Ovary (tissue), 9 donors: ENCODE data around the gene WSB1. TPM values are rescaled to one million over a fixed set of nuclear protein-coding genes. Genes with fewer than 3 reads are reported as not detected.

Experiments
- DNase-seq, 5 donors: peaks; one replicate each; pipeline ENCODE4 v3.0.0-alpha.2; 2019 to 2020
- H3K27ac ChIP-seq, 2 donors: fragments of 200-600 bp; one replicate each; pipeline versions ENCODE4 v1.5.1 to v1.8.0; 2019 to 2022
- H3K27me3 ChIP-seq: fragments of 200-600 bp; one replicate; pipeline ENCODE4 v1.8.0; 2022
- H3K36me3 ChIP-seq: fragments of 200-600 bp; sonication (generic); one replicate; pipeline ENCODE4 v1.5.1; 2019
- H3K4me1 ChIP-seq: one replicate; pipeline ENCODE4 v1.8.1; 2013; ENCODE audit warnings: mild to moderate bottlenecking, moderate library complexity; ENCODE audit not compliant: insufficient read depth
- H3K4me3 ChIP-seq: fragments of 200-600 bp; sonication (generic); one replicate; pipeline ENCODE4 v1.5.1; 2017
- H3K9me3 ChIP-seq, 2 donors: fragments of 200-600 bp in 1 of 2; sonication (generic) in 1 of 2; one replicate each; pipeline versions ENCODE4 v1.5.1 to v1.8.1; 2013 to 2019; ENCODE audit warnings: mild to moderate bottlenecking in 1 of 2, moderate library complexity in 1 of 2
- EP300 ChIP-seq: sonication (generic); formaldehyde crosslinking; IDR thresholded peaks from one replicate; pipeline ENCODE4 v1.6.1; 2017; ENCODE audit warnings: antibody characterized with exemption
- POLR2A ChIP-seq: fragments of 450-650 bp; IDR thresholded peaks from one replicate; pipeline ENCODE4 v1.6.1; 2017; ENCODE audit warnings: antibody characterized with exemption, mild to moderate bottlenecking, moderate library complexity
- WGBS, 3 donors: extraction: QIAGEN DNeasy Blood & Tissue Kit in 1 of 3; methylation state at CpG; one replicate each; pipeline versions ENCODE4 v1.1.5 to v1.1.7; 2013 to 2017; 5-methylcytosine and 5-hydroxymethylcytosine counted together
- intact Hi-C, 4 donors: fragments of 100-400 bp; cut with DNase I; formaldehyde crosslinking; loops; one replicate each; pipeline versions ENCODE4 v1.11.0 to v1.15.1; 2022 to 2023
- polyA plus RNA-seq, 2 donors: library from polyadenylated mRNA; stranded (reverse); fragments of 200-250 nt in 1 of 2; fragments of 350-450 nt in 1 of 2; fragmentation: Illumina TruSeq in 1 of 2; extraction: RNeasy Lipid Tissue Mini Kit (QIAGEN cat#74804) in 1 of 2; gene quantifications; one replicate each; pipeline ENCODE4 v1.2.3, GENCODE V29; 2013 to 2014
- total RNA-seq, 7 donors: library from RNA; depleted of rRNA in 2 of 7; stranded (reverse); fragments of >200 nt in 2 of 7; fragmentation: NEBNext Ultra II Directional in 3 of 7; extraction: Animal tissue kit (Norgen Biotek cat#: 25700) in 3 of 7; gene quantifications; one replicate each; pipeline versions ENCODE4 v1.1.0 to v1.2.4, GENCODE V29; 2016 to 2023
- TF ChIP-seq, protein P1 (sequence below), 3 donors: fragments of 450-650 bp in 2 of 3; fragments of 200-600 bp in 1 of 3; IDR thresholded peaks; one replicate each; pipeline versions ENCODE4 v1.5.1 to v1.8.0; 2016 to 2022; ENCODE audit warnings: antibody characterized with exemption in 3 of 3, mild to moderate bottlenecking in 1 of 3
- donor health status: DM: no; HTN: no; CAD: no; lungs with moderate emphysema.
- donor health status: DM: no; HTN: no; CAD: no.
- donor health status: Bipolar disorder and iron deficiency.
- donor health status: DM: yes; HTN: yes; CAD: no.
- donor health status: DM: no; HTN: no; CAD: no.
- donor health status: DM: yes; HTN: yes; CAD: no.

WSB1 gene
- total and polyA plus RNA-seq, 9 donors: 88.9 to 214 (median 168) TPM

DNA sequence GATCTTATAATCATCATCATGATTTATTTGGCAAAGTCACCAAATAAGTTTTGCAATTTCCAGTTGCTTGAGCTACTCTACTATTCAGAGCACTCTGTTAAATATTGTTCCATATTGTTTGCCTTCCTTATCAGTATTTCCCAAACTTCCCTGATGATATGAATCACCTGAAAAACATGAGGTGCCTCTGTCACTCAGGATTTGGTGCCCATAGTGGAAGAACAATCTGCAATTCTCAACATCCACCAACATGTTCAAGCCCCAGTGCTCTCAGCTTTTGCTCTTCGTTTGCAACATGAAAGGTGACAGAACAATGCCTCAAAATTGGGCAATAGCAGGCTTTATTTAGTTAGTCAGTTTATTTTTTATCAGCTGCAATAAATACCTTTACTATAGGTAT lies 28.6 kb upstream of the WSB1 start:
- no peak overlapping the region for H3K4me3 ChIP-seq
- intact Hi-C loops: no loop called here
- 71 to 79% (median 72%) methylated on average over 1 of the region's 1 CpG for WGBS, 3 donors

DNA sequence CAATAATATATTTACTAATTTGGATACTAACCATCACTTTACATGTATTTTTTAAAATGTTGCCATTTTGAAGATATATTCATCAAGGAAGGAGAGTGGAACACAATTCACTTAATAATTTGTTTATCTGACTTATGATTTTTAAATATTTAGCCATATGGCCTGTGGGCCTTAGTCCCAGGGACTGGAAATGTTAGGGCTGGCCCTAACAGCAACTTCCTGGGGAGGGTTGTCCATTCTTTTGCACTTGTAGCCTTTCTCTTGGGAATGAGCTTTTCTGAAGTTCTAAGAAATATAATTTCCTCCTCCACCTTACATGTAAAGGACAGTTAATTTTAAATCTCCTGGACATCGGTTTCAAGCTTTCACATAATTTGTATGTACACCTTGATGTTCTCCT lies 27.7 kb upstream of the WSB1 start:
- H3K36me3 ChIP-seq: no peaks in the 10 kb centered on the region
- H3K27me3 ChIP-seq: no peaks in the 10 kb centered on the region
- WGBS, 3 donors: 88 to 100% (median 93%) methylated on average over 1 of the region's 1 CpG
- no peaks in the 10 kb centered on the region for H3K9me3 ChIP-seq
- no peak overlapping the region for H3K4me3 ChIP-seq
- H3K27ac ChIP-seq: no peak overlapping the region
- H3K4me1 ChIP-seq: no peaks in the 10 kb centered on the region
- intact Hi-C loops: no loop called here
- TF ChIP-seq POLR2A: no peak
- TF ChIP-seq, protein P1, sequence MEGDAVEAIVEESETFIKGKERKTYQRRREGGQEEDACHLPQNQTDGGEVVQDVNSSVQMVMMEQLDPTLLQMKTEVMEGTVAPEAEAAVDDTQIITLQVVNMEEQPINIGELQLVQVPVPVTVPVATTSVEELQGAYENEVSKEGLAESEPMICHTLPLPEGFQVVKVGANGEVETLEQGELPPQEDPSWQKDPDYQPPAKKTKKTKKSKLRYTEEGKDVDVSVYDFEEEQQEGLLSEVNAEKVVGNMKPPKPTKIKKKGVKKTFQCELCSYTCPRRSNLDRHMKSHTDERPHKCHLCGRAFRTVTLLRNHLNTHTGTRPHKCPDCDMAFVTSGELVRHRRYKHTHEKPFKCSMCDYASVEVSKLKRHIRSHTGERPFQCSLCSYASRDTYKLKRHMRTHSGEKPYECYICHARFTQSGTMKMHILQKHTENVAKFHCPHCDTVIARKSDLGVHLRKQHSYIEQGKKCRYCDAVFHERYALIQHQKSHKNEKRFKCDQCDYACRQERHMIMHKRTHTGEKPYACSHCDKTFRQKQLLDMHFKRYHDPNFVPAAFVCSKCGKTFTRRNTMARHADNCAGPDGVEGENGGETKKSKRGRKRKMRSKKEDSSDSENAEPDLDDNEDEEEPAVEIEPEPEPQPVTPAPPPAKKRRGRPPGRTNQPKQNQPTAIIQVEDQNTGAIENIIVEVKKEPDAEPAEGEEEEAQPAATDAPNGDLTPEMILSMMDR (IDR thresholded peaks at IDR 0.05): no peak
- TF ChIP-seq EP300: no peak
- no peak for DNase-seq

More for the DNA sequence above, 28.6 kb upstream of the WSB1 start:
- no peak for DNase-seq
- Histone ChIP-seq H3K27me3 (no peaks in the 10 kb centered on the region), H3K27ac (no peak overlapping the region), H3K4me1 (no peaks in the 10 kb centered on the region), H3K9me3 (no peaks in the 10 kb centered on the region), H3K36me3 (no peaks in the 10 kb centered on the region)
- TF ChIP-seq EP300: no peak

GRCh38 chr17:27268394-27269085 lies 25.4 kb upstream of the WSB1 start:
- Histone ChIP-seq H3K4me1 (no peaks in the 10 kb centered on the region), H3K36me3 (no peaks in the 10 kb centered on the region), H3K4me3 (no peak overlapping the region), H3K27me3 (no peaks in the 10 kb centered on the region), H3K27ac (no peak overlapping the region), H3K9me3 (no peaks in the 10 kb centered on the region)
- no peak for DNase-seq
- intact Hi-C loops: no loop called here
- 48 to 67% (median 63%) methylated on average over 6 of the region's 6 CpGs for WGBS, 3 donors
- TF ChIP-seq POLR2A (no peak), EP300 (no peak)
- TF ChIP-seq, protein P1 (IDR thresholded peaks at IDR 0.05): no peak

DNA sequence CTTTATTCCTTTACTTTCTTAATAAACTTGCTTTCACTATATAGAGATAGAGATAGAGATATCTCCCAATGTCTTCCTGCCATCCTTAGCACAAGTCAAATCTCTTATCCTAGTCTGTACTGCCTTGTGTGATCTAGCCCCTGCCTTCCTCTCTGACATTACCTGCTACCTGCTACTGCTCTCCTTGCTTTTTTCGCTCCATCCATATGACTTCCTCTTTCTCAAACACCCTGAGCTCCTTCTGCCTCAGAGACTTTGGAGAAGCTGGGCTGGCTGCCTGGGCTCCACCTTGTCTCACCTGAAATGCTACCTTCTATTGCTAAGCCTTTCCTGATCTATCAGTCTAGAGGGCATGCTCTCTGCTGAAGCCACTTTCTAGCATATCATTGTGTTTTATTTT lies 24.7 kb upstream of the WSB1 start:
- Histone ChIP-seq H3K4me3 (no peak overlapping the region), H3K9me3 (no peaks in the 10 kb centered on the region), H3K36me3 (no peaks in the 10 kb centered on the region), H3K27me3 (no peaks in the 10 kb centered on the region), H3K27ac (no peak overlapping the region), H3K4me1 (no peaks in the 10 kb centered on the region)
- 96 to 100% (median 98%) methylated on average over 1 of the region's 1 CpG for WGBS, 3 donors
- DNase-seq: no peak
- TF ChIP-seq POLR2A: no peak
- TF ChIP-seq EP300: no peak
- TF ChIP-seq, protein P1 (IDR thresholded peaks at IDR 0.05): no peak
- intact Hi-C loops: no loop called here

- Histone ChIP-seq H3K36me3 (no peaks in the 10 kb centered on the region), H3K4me1 (no peaks in the 10 kb centered on the region), H3K27ac (no peak overlapping the region), H3K27me3 (no peaks in the 10 kb centered on the region), H3K9me3 (no peaks in the 10 kb centered on the region), H3K4me3 (no peak overlapping the region)
- intact Hi-C loops: no loop called here
- DNase-seq: no peak
- TF ChIP-seq, protein P1 (IDR thresholded peaks at IDR 0.05): no peak
- TF ChIP-seq POLR2A (no peak), EP300 (no peak)
- WGBS, 3 donors: 79 to 85% (median 79%) methylated on average over 7 of the region's 7 CpGs
These were observed 23.9 kb upstream of the WSB1 start for GRCh38 chr17:27269974-27270373.
